Left hindlimb (tissue), 1 donor: ENCODE data around the gene TBX1.

ENCODE experiments used
- DNase-seq: peaks from one replicate; pipeline ENCODE4 v3.0.0-alpha.2; 2018

Gene TBX1

GRCh38 chr22:19753996-19754700 is 6.4 kb upstream of the TBX1 start:
- no peak for DNase-seq

DNA sequence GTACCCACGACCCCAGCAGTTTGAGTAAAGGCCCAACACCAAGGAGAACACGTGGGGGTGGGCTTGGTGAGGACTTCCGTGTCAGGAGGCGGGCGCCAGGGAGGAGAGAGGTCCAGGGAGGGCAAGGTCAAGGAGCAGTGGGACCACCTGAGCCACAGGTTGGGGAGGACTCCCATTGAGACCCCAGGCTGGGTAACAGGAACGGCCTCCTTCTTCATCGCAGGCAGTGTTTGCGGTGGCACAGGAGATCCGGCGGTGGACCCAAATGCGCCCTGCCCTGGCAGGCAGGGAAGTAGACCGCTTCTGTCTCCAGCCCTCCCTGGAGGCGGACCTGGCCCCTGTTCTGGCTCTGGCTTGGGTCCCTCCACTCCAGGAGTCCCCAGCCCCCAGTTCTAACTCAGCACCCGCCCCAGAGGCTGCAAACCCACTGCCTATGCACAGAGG is 5.9 kb upstream of the TBX1 start:
- no peak for DNase-seq

GRCh38 chr22:19755145-19755710 is 5.3 kb upstream of the TBX1 start:
- no peak for DNase-seq

GRCh38 chr22:19755722-19756287 is 4.8 kb upstream of the TBX1 start:
- DNase-seq: no peak

GRCh38 chr22:19756288-19757128 is 4.1 kb upstream of the TBX1 start:
- no peak for DNase-seq

DNA sequence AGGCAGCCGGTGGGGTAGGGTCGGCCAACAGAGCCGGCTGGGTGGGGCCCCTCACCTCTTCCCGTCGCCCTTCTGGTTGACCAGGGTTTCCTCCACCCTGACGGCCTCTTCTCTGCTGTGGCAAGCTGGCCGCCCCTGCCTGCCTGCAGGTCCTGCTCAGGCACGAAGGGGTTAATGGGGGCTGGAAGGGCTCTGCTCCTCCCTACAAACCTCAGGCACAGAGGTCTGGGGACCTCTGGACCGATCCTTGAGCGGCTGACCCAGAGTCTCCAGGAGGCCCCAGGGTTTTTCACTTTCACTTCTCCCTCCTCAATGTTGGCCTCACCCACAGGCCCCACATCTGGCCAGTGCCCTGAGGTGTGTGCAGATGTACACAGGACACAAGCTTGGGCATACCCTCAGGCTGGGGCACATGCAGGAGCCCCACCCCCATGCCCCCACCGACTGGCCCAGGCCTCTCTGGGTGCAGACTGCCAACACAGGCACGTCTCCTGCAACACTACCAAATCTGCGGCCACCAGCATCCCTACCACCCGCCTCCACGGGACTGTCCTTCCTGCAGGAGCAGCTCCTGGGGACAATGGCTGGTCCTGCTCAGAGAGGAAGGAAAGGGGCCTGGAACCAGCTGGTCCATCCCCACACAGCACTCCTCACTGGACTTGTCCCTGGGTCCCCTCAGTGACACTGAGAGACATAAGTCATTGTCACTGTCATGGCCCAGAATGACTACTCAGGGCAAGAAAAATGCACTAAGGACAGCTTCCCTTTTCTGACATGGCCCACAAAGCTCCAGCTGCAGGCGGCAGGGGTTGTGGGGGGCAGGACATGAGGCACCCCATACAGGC is 3.2 kb upstream of the TBX1 start:
- DNase-seq: no peak

GRCh38 chr22:19757985-19758895 is 2.3 kb upstream of the TBX1 start:
- no peak for DNase-seq

GRCh38 chr22:19758896-19759426 is 1.6 kb upstream of the TBX1 start:
- no peak for DNase-seq

- no peak for DNase-seq
Measured at GRCh38 chr22:19759427-19760057, 1.0 kb upstream of the TBX1 start.

DNA sequence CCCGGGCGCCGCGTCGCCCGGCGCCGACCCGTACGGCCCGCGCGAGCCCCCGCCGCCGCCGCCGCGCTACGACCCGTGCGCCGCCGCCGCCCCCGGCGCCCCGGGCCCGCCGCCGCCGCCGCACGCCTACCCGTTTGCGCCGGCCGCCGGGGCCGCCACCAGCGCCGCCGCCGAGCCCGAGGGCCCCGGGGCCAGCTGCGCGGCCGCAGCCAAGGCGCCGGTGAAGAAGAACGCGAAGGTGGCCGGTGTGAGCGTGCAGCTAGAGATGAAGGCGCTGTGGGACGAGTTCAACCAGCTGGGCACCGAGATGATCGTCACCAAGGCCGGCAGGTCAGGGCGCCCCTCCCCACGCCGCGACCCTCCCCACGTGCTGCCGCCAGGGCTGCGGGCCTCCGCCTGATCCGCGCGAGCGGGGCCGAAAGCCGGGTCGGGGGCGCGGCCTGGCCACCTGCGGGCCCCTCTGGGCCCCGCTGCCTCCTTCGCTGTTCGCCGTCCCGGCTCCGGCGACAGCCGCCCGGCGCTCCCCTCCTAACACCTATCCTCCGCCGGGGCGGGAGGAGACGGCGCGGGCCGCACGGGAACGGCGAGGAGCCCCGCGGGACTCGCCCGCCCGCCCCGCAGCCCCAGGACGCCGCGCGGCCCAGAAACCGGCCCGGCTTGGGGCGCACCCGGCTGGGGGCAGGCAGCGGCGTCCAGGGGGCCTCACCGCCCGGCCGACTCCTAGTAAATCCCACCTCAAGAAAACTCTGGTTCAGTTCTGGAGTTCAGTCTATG is 560 bp downstream of the TBX1 start:
- no peak for DNase-seq

- DNase-seq: no peak
Measured at GRCh38 chr22:19761725-19762567, 1.4 kb downstream of the TBX1 start.

GRCh38 chr22:19762568-19763457 is 2.2 kb downstream of the TBX1 start:
- DNase-seq: no peak

DNA sequence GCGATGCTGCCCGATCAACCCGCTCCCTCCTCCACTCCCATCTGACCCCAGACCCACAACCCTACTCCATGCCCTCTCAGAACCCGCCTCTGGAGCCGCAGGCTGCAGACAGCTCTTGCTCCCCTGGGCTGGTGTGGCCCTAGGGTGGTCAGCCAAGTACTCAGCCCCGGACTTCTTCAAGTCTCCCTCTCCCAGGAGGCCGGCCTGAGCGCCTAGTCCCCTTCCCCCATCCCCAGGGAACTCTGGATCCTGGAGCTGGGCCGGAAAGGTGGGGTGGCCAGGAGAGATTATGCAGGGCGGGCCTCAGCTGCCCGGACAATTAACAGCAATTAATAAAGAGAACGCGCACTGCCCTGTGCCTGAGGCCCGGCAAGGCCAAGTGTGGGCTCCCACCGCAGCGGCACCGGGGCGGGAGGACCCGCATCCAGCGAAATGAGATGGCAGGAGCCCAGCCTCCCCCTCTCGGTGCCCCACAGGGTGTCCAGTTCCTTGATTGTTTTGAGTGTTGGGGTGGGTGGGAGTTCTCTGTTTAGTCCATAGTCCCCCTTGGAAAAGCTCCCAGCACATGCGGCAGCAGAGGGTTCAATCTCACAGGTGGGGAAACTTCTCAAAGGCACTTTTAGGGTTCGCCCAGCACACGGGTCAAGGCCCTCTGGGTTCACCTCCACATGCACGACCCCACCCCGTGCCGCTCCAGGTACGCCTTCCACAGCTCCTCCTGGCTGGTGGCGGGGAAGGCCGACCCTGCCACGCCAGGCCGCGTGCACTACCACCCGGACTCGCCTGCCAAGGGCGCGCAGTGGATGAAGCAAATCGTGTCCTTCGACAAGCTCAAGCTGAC is 3.1 kb downstream of the TBX1 start:
- DNase-seq: no peak

- DNase-seq: no peak
Measured at GRCh38 chr22:19764299-19764593, 3.7 kb downstream of the TBX1 start.

DNA sequence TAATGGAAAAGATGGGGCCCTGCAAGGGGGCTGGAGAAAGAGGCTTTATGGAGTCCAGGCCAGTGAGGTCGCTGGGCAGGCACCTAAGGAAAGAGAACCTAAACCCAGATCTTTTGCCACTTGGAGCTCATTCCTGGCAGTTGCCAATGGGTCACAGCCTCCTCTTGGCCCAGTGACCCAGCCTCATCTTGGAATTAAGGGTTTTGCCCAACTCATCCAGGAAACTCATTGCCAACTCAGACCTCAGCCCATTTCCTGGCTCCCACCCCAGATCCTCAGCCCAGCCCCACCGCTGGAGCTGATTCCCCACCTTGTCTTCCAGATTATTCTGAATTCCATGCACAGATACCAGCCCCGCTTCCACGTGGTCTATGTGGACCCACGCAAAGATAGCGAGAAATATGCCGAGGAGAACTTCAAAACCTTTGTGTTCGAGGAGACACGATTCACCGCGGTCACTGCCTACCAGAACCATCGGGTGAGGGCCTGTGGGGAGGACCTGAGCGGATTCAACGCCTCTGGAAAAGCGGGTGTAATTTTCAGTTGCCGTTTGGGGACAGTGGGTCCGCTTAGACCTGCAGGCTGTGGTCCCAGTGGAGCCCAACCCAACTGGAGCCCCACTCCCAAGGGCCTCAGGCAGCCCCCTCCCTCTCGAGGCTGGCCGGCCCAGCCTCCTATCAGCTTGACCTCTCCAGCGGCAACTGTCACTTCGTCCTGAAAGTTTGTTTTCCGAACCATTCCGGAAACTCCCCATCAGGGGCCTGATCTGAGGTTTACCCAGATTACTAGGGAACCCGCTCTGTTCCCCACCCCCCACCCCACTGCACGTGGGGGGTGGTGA is 4.3 kb downstream of the TBX1 start:
- no peak for DNase-seq
